B cell (primary cell): ENCODE measurements around the gene STN1. TPM values are rescaled to one million over a fixed set of nuclear protein-coding genes. Genes with fewer than 3 reads are reported as not detected.

ENCODE experiments used
- ATAC-seq: fragments of 200-7000 bp; cut with Tn5 transposase; one replicate; pipeline ENCODE4 v1.10.0; 2021; ENCODE audit warnings: low read depth, mild to moderate bottlenecking, moderate number of reproducible peaks, moderate library complexity
- CTCF ChIA-PET: fragments of 350-600 bp; sonication (Branson Sonifier 250); formaldehyde crosslinking; loops from one replicate; lab custom pipeline; 2021; ENCODE audit warnings: antibody characterized with exemption, inconsistent platforms; lab: Charles Lee
- POLR2A ChIA-PET: fragments of 350-600 bp; sonication (Branson Sonifier 250); formaldehyde crosslinking; loops from one replicate; lab custom pipeline; 2021; ENCODE audit warnings: antibody characterized with exemption; lab: Charles Lee
- DNase-seq: peaks from one replicate; pipeline ENCODE4 v3.0.0; 2013
- H2AFZ ChIP-seq: 2 replicates; pipeline ENCODE4 v1.6.1; 2012; ENCODE audit warnings: mild to moderate bottlenecking, low read depth, low read length; ENCODE audit not compliant: insufficient read depth, poor library complexity, severe bottlenecking
- H3K27ac ChIP-seq, 2 donors: 1 replicate in 1 of 2; 2 replicates in 1 of 2; pipeline ENCODE4 v1.5.1; 2012 to 2013; ENCODE audit warnings: low read length in 2 of 2, mild to moderate bottlenecking in 2 of 2, moderate library complexity in 1 of 2
- H3K27me3 ChIP-seq, 4 experiments: fragments of 200-600 bp in 1 of 4; sonication (generic) in 1 of 4; replicated peaks in 1 of 4; 1 replicate in 2 of 4; 2 replicates in 2 of 4; pipeline versions ENCODE4 v1.6.1 to v1.7.0; 2013 to 2016; ENCODE audit warnings: low read length in 3 of 4, mild to moderate bottlenecking in 2 of 4, mixed read lengths in 1 of 4, moderate library complexity in 1 of 4; ENCODE audit not compliant: insufficient read depth in 4 of 4, control insufficient read depth in 3 of 4; ENCODE audit errors: control extremely low read depth in 1 of 4
- H3K36me3 ChIP-seq, 2 experiments: replicated peaks in 1 of 2; 1 replicate in 1 of 2; 2 replicates in 1 of 2; pipeline versions ENCODE4 v1.6.1 to v1.7.1; 2013; ENCODE audit warnings: low read length in 1 of 2; ENCODE audit not compliant: insufficient read depth in 2 of 2, control insufficient read depth in 1 of 2; ENCODE audit errors: control extremely low read depth in 1 of 2, extremely low read depth in 1 of 2
- H3K4me1 ChIP-seq, 2 donors: fragments of 200-600 bp in 1 of 2; sonication (generic) in 1 of 2; 1 replicate in 1 of 2; 2 replicates in 1 of 2; pipeline versions ENCODE4 v1.5.1 to v1.6.1; 2013 to 2017; ENCODE audit warnings: low read length in 2 of 2; ENCODE audit not compliant: control insufficient read depth in 2 of 2, insufficient read depth in 2 of 2
- H3K4me2 ChIP-seq: replicated peaks from 2 replicates; pipeline ENCODE3; 2012; ENCODE audit warnings: mild to moderate bottlenecking, low read depth, low read length; ENCODE audit not compliant: poor library complexity, severe bottlenecking
- H3K4me3 ChIP-seq, 5 experiments: fragments of 200-600 bp in 1 of 5; sonication (generic) in 1 of 5; 1 replicate in 3 of 5; 2 replicates in 2 of 5; pipeline versions ENCODE4 v1.5.1 to v1.7.0; 2011 to 2016; ENCODE audit warnings: low read length in 4 of 5, mild to moderate bottlenecking in 4 of 5, low read depth in 2 of 5, control low read depth in 1 of 5, moderate library complexity in 1 of 5; ENCODE audit not compliant: insufficient read depth in 1 of 5; ENCODE audit errors: control extremely low read depth in 1 of 5, extremely low read depth in 1 of 5
- H3K79me2 ChIP-seq: fragments of 200-600 bp; sonication (generic); one replicate; pipeline ENCODE4 v1.6.0; 2016; ENCODE audit warnings: low read length; ENCODE audit not compliant: control insufficient read depth, insufficient read depth
- H3K9ac ChIP-seq: fragments of 200-600 bp; sonication (generic); 2 replicates; pipeline ENCODE4 v1.6.1; 2017; ENCODE audit warnings: mild to moderate bottlenecking, low read length, moderate library complexity
- H3K9me3 ChIP-seq, 3 donors: one replicate each; pipeline versions ENCODE4 v1.6.1 to v1.7.1; 2013; ENCODE audit warnings: low read length in 2 of 3; ENCODE audit not compliant: control insufficient read depth in 2 of 3, insufficient read depth in 1 of 3; ENCODE audit errors: control extremely low read depth in 1 of 3
- H4K20me1 ChIP-seq: 2 replicates; pipeline ENCODE4 v1.6.0; 2012; ENCODE audit warnings: mild to moderate bottlenecking, low read length; ENCODE audit not compliant: insufficient read depth, control insufficient read depth, poor library complexity, severe bottlenecking
- H3K27ac Mint-ChIP-seq: one replicate; pipeline ENCODE4 v1.8.0; 2021; ENCODE audit warnings: mixed read lengths
- H3K27me3 Mint-ChIP-seq: one replicate; pipeline ENCODE4 v1.8.0; 2021; ENCODE audit warnings: mixed read lengths
- H3K4me1 Mint-ChIP-seq: one replicate; pipeline ENCODE4 v1.8.0; 2021; ENCODE audit warnings: mixed read lengths
- H3K4me3 Mint-ChIP-seq: one replicate; pipeline ENCODE4 v1.8.0; 2021; ENCODE audit warnings: mixed read lengths
- H3K9me3 Mint-ChIP-seq: one replicate; pipeline ENCODE4 v1.8.0; 2022; ENCODE audit warnings: mixed read lengths; ENCODE audit not compliant: insufficient read depth
- CTCF ChIP-seq: fragments of 200-600 bp; IDR thresholded peaks from one replicate; pipeline ENCODE4 v1.8.0; 2022; ENCODE audit warnings: antibody characterized with exemption, mild to moderate bottlenecking
- EZH2 ChIP-seq: IDR thresholded peaks from 2 replicates; pipeline ENCODE4 v1.6.1; 2012; ENCODE audit warnings: borderline replicate concordance, low read depth, mild to moderate bottlenecking, moderate library complexity, low read length; ENCODE audit not compliant: insufficient read depth, poor library complexity, severe bottlenecking
- WGBS: methylation state at CpG from one replicate; pipeline ENCODE4 v1.1.5; 2013; ENCODE audit warnings: missing lambda C conversion rate; ENCODE audit not compliant: insufficient coverage; 5-methylcytosine and 5-hydroxymethylcytosine counted together
- intact Hi-C: fragments of 100-400 bp; cut with micrococcal nuclease; formaldehyde crosslinking; loops from one replicate; pipeline ENCODE4 v1.10.0; 2022
- polyA plus RNA-seq: library from polyadenylated mRNA; depleted of rRNA; stranded (reverse); fragments of >200 nt; gene quantifications from 2 replicates; pipeline ENCODE4 v1.2.3, GENCODE V29; 2012
- total RNA-seq, 2 donors: library from RNA; stranded (reverse); fragments of 120-200 nt in 1 of 2; gene quantifications; 1 replicate in 1 of 2; 2 replicates in 1 of 2; pipeline versions ENCODE4 v1.2.3 to v1.2.4, GENCODE V29; 2013 to 2022

The STN1 gene
- total and polyA plus RNA-seq, 2 donors (not counting 1 experiment from before 2014, with no cell fraction given), result 16.3 to 24.5 TPM

GRCh38 chr10:103881416-103882284 is 36.3 kb downstream of the STN1 start:
- 98% methylated on average over 12 of the region's 15 CpGs for WGBS
- intact Hi-C loops, result no loop called here
- Histone ChIP-seq H3K27me3 (no peaks in the 10 kb centered on the region), H4K20me1 (no peaks in the 10 kb centered on the region), H2AFZ (no peak overlapping the region), H3K4me3 (no peak overlapping the region), H3K9ac (no peak overlapping the region), H3K79me2 (no peaks in the 10 kb centered on the region), H3K4me2 (no peak overlapping the region), H3K27ac (no peak overlapping the region), H3K4me1 (no peaks in the 10 kb centered on the region), H3K36me3 (peaks cover 0 to 65% of the 10 kb centered on the region in 2 experiments), H3K9me3 (no peaks in the 10 kb centered on the region)
- ChIA-PET POLR2A (no interaction called here), CTCF (interaction anchor here (1.4 kb wide), 1 partner anchor 169 kb away, joined by 6 read pairs; no protein-coding TSS in a partner anchor)
- Mint-ChIP-seq H3K4me3 (no peak overlapping the region), H3K9me3 (no peaks in the 10 kb centered on the region), H3K27me3 (no peaks in the 10 kb centered on the region), H3K4me1 (no peaks in the 10 kb centered on the region), H3K27ac (no peak overlapping the region)
- TF ChIP-seq EZH2 (no peak), CTCF (no peak)
- no peak for DNase-seq
- ATAC-seq, result no peak

- Histone ChIP-seq H3K9ac (no peak overlapping the region), H3K4me3 (no peak overlapping the region), H3K27ac (no peak overlapping the region), H3K79me2 (no peaks in the 10 kb centered on the region), H3K9me3 (no peaks in the 10 kb centered on the region), H3K36me3 (peaks cover 0 to 61% of the 10 kb centered on the region in 2 experiments), H2AFZ (no peak overlapping the region), H3K27me3 (no peaks in the 10 kb centered on the region), H3K4me2 (no peak overlapping the region), H3K4me1 (no peaks in the 10 kb centered on the region), H4K20me1 (no peaks in the 10 kb centered on the region)
- 100% methylated on average over 7 of the region's 7 CpGs for WGBS
- ChIA-PET CTCF (interaction anchor here (0.6 to 1.3 kb wide), 2 partner anchors 167 to 171 kb away, joined by 3 to 7 read pairs; no protein-coding TSS in a partner anchor), POLR2A (no interaction called here)
- no peaks in the 10 kb centered on the region for H3K9me3 Mint-ChIP-seq
- DNase-seq (no peak), ATAC-seq (no peak)
- intact Hi-C loops, result no loop called here
- no peaks in the 10 kb centered on the region for H3K27me3 Mint-ChIP-seq
- H3K4me1 Mint-ChIP-seq, result no peaks in the 10 kb centered on the region
- TF ChIP-seq EZH2 (no peak), CTCF (no peak)
- H3K27ac Mint-ChIP-seq, result no peak overlapping the region
- no peak overlapping the region for H3K4me3 Mint-ChIP-seq
Observed at GRCh38 chr10:103879831-103880230, 38.2 kb downstream of the STN1 start.
